GM13977 (cell line): ENCODE data around the gene KIF5C.
A peak's percentile ranks its signal among the peaks of the same experiment; 100 is the strongest.

ENCODE experiments used
- DNase-seq: peaks from one replicate; pipeline ENCODE4 v3.0.0; 2012; ENCODE audit warnings: low spot score
- CTCF ChIP-seq: IDR thresholded peaks from 2 replicates; pipeline ENCODE4 v1.5.1; 2012; ENCODE audit warnings: mild to moderate bottlenecking, control low read depth; ENCODE audit not compliant: insufficient read depth; ENCODE audit errors: extremely low read depth, missing control alignments
- in situ Hi-C: fragments of 300-500 bp; cut with MboI; formaldehyde crosslinking; loops from one replicate; pipeline ENCODE4 v1.12.0; 2022; ENCODE audit warnings: low sequenced_read_pairs, low pct_unique_long_range_greater_than_20kb, mixed read lengths, inconsistent platforms; ENCODE audit not compliant: unreplicated experiment

Gene KIF5C

DNA sequence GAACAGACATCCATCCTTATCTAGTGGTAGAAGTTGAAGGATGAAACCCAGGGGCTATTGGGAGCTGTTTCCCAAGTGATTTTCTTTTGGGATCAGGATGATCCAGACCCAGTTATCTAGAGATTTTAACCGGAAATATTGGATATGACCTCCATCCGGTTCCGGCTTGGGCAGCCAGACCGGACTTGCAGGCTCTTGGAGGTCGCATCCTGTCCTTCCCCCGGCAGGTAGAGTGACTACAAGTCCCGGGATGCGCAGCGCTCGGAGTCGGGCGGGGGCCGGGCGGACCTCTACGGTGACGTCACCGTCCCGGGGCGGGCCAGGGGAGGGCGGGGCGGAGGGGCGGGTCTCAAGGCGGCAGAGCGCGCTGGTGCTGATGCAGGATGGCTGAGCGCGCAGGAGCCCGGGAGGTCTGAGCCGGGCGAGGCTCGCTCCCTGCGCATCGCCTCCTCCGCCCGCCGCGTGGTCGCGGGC, at the start of gene KIF5C:
KIF5C (plus strand) TSS at position 360 of the 474 bp plus-strand sequence. CDS start 391 bp downstream, outside the sequence.
- in situ Hi-C loops, result no loop called here
- DNase-seq, result peak; percentile 96
- no peak for TF ChIP-seq CTCF

DNA sequence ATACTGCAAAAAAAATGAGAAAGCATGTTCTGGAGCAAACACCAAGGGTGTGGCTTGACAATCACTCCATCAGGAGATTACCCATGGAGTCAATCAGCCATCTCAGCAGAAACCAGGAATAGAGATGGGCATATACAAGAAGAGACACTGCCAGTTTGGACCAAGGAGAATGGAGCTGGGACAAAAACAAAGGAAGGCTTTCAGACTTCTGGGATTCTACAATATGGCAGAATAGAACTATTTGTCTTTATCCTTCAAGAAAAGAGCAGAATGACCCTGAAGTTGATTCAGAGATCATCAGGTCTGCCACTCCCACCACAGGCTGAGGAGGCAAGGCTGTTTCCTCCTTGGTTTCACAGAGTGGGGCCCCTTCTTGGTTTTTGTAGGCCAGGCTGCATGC, 48.2 kb upstream of the KIF5C start:
- TF ChIP-seq CTCF, result no peak
- no peak for DNase-seq
- in situ Hi-C loops, result no loop called here

DNA sequence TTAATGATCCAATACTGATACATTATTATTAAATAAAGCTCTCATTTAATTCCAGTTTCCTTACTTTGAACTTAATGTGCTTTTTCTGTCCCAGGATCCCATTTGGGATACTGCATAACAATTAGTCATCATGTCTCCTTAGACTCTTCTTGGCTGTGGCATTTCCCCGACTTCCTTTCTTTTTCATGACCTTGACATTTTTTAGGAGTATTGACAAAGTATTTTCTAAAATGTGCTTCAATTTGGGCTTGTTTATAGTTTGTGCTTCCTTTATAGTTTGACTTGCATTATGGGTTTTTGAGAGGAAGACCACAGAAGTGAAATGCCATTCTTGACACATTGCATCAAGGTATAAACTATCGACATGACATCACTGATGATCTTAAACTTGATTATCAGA, 46.1 kb upstream of the KIF5C start:
- in situ Hi-C loops, result no loop called here
- DNase-seq, result no peak
- no peak for TF ChIP-seq CTCF

- no peak for TF ChIP-seq CTCF
- no peak for DNase-seq
- in situ Hi-C loops, result no loop called here
Observed at GRCh38 chr2:148829618-148830017, 45.4 kb upstream of the KIF5C start.

DNA sequence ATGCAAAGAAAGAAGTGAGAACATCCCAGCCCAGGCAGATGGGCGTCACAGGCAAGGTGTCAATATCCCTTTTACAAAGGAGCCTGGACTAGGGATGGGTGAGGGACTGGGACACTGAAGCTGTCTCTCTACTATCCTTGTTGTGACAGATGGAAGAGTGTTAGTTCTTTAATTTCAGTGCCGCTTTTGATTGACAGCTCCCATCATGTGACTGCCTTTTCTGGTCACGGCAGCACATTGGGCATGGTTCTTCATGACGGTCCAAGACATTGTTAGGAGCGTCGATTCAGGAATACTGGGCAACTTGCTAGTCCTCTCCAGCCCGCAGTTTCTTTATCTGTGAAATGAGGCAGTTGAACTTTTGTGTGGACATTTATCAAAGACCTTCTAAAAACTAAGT, 42.4 kb upstream of the KIF5C start:
- in situ Hi-C loops, result no loop called here
- DNase-seq, result no peak
- no peak for TF ChIP-seq CTCF

- no peak for TF ChIP-seq CTCF
- DNase-seq, result no peak
- in situ Hi-C loops, result no loop called here
Observed at GRCh38 chr2:148842050-148842449, 33.0 kb upstream of the KIF5C start.

GRCh38 chr2:148848146-148848545, 26.9 kb upstream of the KIF5C start:
- in situ Hi-C loops, result no loop called here
- no peak for TF ChIP-seq CTCF
- no peak for DNase-seq
